HepG2 (cell line): ENCODE data around the gene SYNC. TPM values are rescaled to one million over a fixed set of nuclear protein-coding genes. Genes with fewer than 3 reads are reported as not detected.

ENCODE experiments used
- ATAC-seq: fragments of 200-7000 bp; cut with Tn5 transposase; 3 replicates; pipeline ENCODE4 v1.9.1; 2020; ENCODE audit warnings: mild to moderate bottlenecking, moderate library complexity
- BruUV-seq: library from RNA; stranded (reverse); fragments of 400-500 nt; replicated peaks from 2 replicates; lab custom pipeline; 2021; lab: Mats Ljungman, UMichigan
- CTCF ChIA-PET: fragments of 300-600 bp; formaldehyde crosslinking; extraction: SDS; loops from one replicate; lab custom pipeline; 2021; ENCODE audit warnings: low total read pairs, inconsistent platforms, low intra/inter-chr PET ratio; lab: Yijun Ruan, JAX
- POLR2A ChIA-PET: fragments of 350-600 bp; sonication (Branson Sonifier 250); formaldehyde crosslinking; loops from one replicate; lab custom pipeline; 2020; ENCODE audit warnings: antibody characterized with exemption, inconsistent platforms; lab: Yijun Ruan, JAX
- DNase-seq: peaks from one replicate; pipeline ENCODE4 v3.0.0-alpha.2; 2015; ENCODE audit warnings: low spot score
- FAIRE-seq: peaks from 3 replicates; lab custom pipeline; 2011; peaks lifted over from hg19 to GRCh38; lab: Jason Lieb, UNC
- H2AFZ ChIP-seq: one replicate; pipeline ENCODE4 v1.6.1; 2011; ENCODE audit warnings: low read length, inconsistent platforms
- H3K27ac ChIP-seq: fragments of 300-600 bp; 3 replicates; pipeline ENCODE4 v1.8.0; 2011; ENCODE audit warnings: mixed run types, mild to moderate bottlenecking, mixed read lengths, low read length, inconsistent platforms; ENCODE audit not compliant: insufficient read depth; ENCODE audit errors: extremely low read length
- H3K27me3 ChIP-seq, 2 experiments: fragments of 200-600 bp in 1 of 2; 2 replicates in 1 of 2; 3 replicates in 1 of 2; pipeline versions ENCODE4 v1.6.0 to v1.8.0; 2011; ENCODE audit warnings: low read length in 2 of 2, mild to moderate bottlenecking in 2 of 2, moderate library complexity in 2 of 2, inconsistent platforms in 1 of 2; ENCODE audit not compliant: insufficient read depth in 2 of 2, control insufficient read depth in 1 of 2
- H3K36me3 ChIP-seq, 2 experiments: fragments of 200-600 bp in 1 of 2; replicated peaks in 1 of 2; 2 replicates in 1 of 2; 3 replicates in 1 of 2; pipeline versions ENCODE4 v1.5.1 to v1.8.0; 2011; ENCODE audit warnings: low read length in 2 of 2, inconsistent platforms in 1 of 2; ENCODE audit not compliant: insufficient read depth in 2 of 2, control insufficient read depth in 1 of 2
- H3K4me1 ChIP-seq: 2 replicates; pipeline ENCODE4 v1.5.1; 2012; ENCODE audit warnings: low read length, inconsistent platforms; ENCODE audit not compliant: insufficient read depth
- H3K4me2 ChIP-seq: 2 replicates; pipeline ENCODE4 v1.6.0; 2011; ENCODE audit warnings: low read depth, low read length, inconsistent platforms
- H3K4me3 ChIP-seq, 3 experiments: fragments of 200-600 bp in 1 of 3; sonication (generic), shearing (Covaris generic) in 1 of 3; replicated peaks in 1 of 3; 2 replicates each; pipeline ENCODE4 v1.5.1; 2011 to 2016; ENCODE audit warnings: low read length in 3 of 3, inconsistent platforms in 2 of 3, low read depth in 2 of 3, mild to moderate bottlenecking in 2 of 3, control low read depth in 1 of 3, mixed read lengths in 1 of 3; ENCODE audit not compliant: insufficient read depth in 1 of 3
- H3K79me2 ChIP-seq: one replicate; pipeline ENCODE4 v1.6.1; 2011; ENCODE audit warnings: low read length, inconsistent platforms; ENCODE audit not compliant: insufficient read depth
- H3K9ac ChIP-seq: 2 replicates; pipeline ENCODE4 v1.6.0; 2011; ENCODE audit warnings: mild to moderate bottlenecking, low read depth, low read length, inconsistent platforms; ENCODE audit not compliant: insufficient read depth
- H3K9me3 ChIP-seq: 2 replicates; pipeline ENCODE4 v1.5.1; 2012; ENCODE audit warnings: mild to moderate bottlenecking, low read length
- H4K20me1 ChIP-seq: 2 replicates; pipeline ENCODE4 v1.6.0; 2011; ENCODE audit warnings: inconsistent platforms, mild to moderate bottlenecking, low read length, moderate library complexity; ENCODE audit not compliant: insufficient read depth
- ATM ChIP-seq: fragments of 450-650 bp; IDR thresholded peaks from 2 replicates; pipeline ENCODE4 v1.7.1; 2017; ENCODE audit warnings: mild to moderate bottlenecking, borderline replicate concordance
- ETV6 ChIP-seq: sonication (generic); formaldehyde crosslinking; conservative IDR thresholded peaks from 2 replicates; pipeline ENCODE4 v1.4.0; 2020; ENCODE audit warnings: missing genetic modification reagents
- GFI1 ChIP-seq: sonication (generic); formaldehyde crosslinking; IDR thresholded peaks from 2 replicates; pipeline ENCODE4 v1.5.0; 2020; ENCODE audit warnings: missing genetic modification reagents, mild to moderate bottlenecking, borderline replicate concordance
- IKZF4 ChIP-seq: sonication (generic); formaldehyde crosslinking; IDR thresholded peaks from 2 replicates; pipeline ENCODE4 v1.5.1; 2020; ENCODE audit warnings: borderline replicate concordance, mild to moderate bottlenecking, low read depth, missing genetic modification reagents; ENCODE audit errors: not compliant biosample characterization
- KLF12 ChIP-seq: sonication (generic); formaldehyde crosslinking; IDR thresholded peaks from 2 replicates; pipeline ENCODE4 v1.4.0; 2020; ENCODE audit warnings: missing genetic modification reagents, borderline replicate concordance
- RBAK ChIP-seq: sonication (generic); formaldehyde crosslinking; IDR thresholded peaks from 2 replicates; pipeline ENCODE4 v1.5.1; 2020; ENCODE audit warnings: mild to moderate bottlenecking, missing genetic modification reagents
- SKI ChIP-seq: fragments of 450-650 bp; IDR thresholded peaks from one replicate; pipeline ENCODE4 v1.6.1; 2018; ENCODE audit warnings: mild to moderate bottlenecking; ENCODE audit not compliant: partially characterized antibody
- TCF7L2 ChIP-seq: IDR thresholded peaks from 2 replicates; pipeline ENCODE4 v1.6.1; 2011; ENCODE audit warnings: mild to moderate bottlenecking, low read depth, low read length, moderate library complexity
- YY1 ChIP-seq: IDR thresholded peaks from 2 replicates; pipeline ENCODE4 v1.6.1; 2011; ENCODE audit warnings: low read length, low read depth, moderate library complexity, mild to moderate bottlenecking; ENCODE audit not compliant: insufficient read depth, insufficient replicate concordance
- ZBTB7B ChIP-seq: sonication (generic); formaldehyde crosslinking; IDR thresholded peaks from 2 replicates; pipeline ENCODE4 v1.4.0; 2020; ENCODE audit warnings: missing genetic modification reagents
- ZFP36 ChIP-seq: fragments of 150-350 bp; IDR thresholded peaks from 2 replicates; pipeline ENCODE4 v1.6.1; 2018; ENCODE audit warnings: borderline replicate concordance, low read length, low read depth; ENCODE audit not compliant: partially characterized antibody
- ZNF138 ChIP-seq: sonication (generic); formaldehyde crosslinking; IDR thresholded peaks from 2 replicates; pipeline ENCODE4 v1.5.0; 2020; ENCODE audit warnings: mild to moderate bottlenecking, low read depth, missing genetic modification reagents
- WGBS: methylation state at CpG from one replicate; pipeline ENCODE4 v1.1.6; 2017; ENCODE audit warnings: low lambda C conversion rate; 5-methylcytosine and 5-hydroxymethylcytosine counted together
- in situ Hi-C: cut with HindIII; loops from 2 replicates; pipeline ENCODE4 v1.10.0; 2017; ENCODE audit warnings: low pct_unique_long_range_greater_than_20kb; ENCODE audit not compliant: extremely low pct_ligation_motif_present
- intact Hi-C: fragments of 100-400 bp; cut with micrococcal nuclease; formaldehyde crosslinking; loops from one replicate; pipeline ENCODE4 v1.10.0; 2022; ENCODE audit not compliant: unreplicated experiment
- polyA plus RNA-seq, 8 experiments: library from polyadenylated mRNA; depleted of rRNA in 3 of 8; stranded (reverse) in 7 of 8; unstranded in 1 of 8; fragments of >200 nt; fragmentation: Illumina TruSeq in 4 of 8; extraction: Trizol in 4 of 8; gene quantifications; 2 replicates each; pipeline versions ENCODE4 v1.2.1 to v1.2.3, GENCODE V29; 2011 to 2016; ENCODE audit warnings: low read depth in 4 of 8, missing spikeins in 1 of 8, mixed read lengths in 1 of 8; ENCODE audit not compliant: insufficient read depth in 1 of 8
- total RNA-seq, 5 experiments: library from RNA; depleted of rRNA; stranded (reverse); fragments of >200 nt; fragmentation: Illumina TruSeq; extraction: Trizol; gene quantifications; 2 replicates each; pipeline ENCODE4 v1.2.3, GENCODE V29; 2016; ENCODE audit warnings: low read depth in 1 of 5
- TF ChIP-seq, protein P1 (sequence below): sonication (generic); formaldehyde crosslinking; IDR thresholded peaks from 2 replicates; pipeline ENCODE4 v1.4.0; 2020; ENCODE audit warnings: missing genetic modification reagents; ENCODE audit errors: not compliant biosample characterization

Gene SYNC
- total and polyA plus RNA-seq, 2 of the 13 experiments (the other 11 are each of a cell fraction or from before 2014, with no cell fraction given): 2.4 to 5.4 TPM

DNA sequence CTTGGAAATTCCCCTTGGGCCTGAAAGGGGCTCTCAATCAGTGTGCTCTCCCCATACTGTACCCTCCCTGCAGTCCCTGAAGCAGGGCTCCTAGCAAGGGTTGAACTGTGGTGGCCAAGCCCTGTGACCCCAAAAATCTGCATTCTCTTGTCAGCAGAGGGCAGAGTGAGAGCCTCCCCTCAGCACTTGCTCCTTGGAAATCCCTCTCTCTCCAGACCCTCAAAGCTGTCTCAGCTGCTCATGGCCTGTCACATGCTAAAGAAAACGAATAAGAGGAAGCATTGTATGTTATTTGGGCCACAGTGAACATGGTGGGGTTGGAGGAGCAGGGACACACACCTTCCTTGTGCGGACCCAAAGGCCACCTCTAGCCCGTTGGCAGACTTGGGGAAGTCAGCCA is 47.2 kb upstream of the SYNC start:
- ChIA-PET POLR2A (interaction anchor here (0.7 to 1.1 kb wide), 2 partner anchors 11 to 21 kb away, joined by 3 to 4 read pairs; no protein-coding TSS in a partner anchor), CTCF (no interaction called here)
- Histone ChIP-seq H2AFZ (no peak overlapping the region), H3K79me2 (peaks cover 19% of the 10 kb centered on the region), H4K20me1 (no peaks in the 10 kb centered on the region), H3K27me3 (no peaks in the 10 kb centered on the region), H3K27ac (no peak overlapping the region), H3K36me3 (peaks cover 3 to 7% of the 10 kb centered on the region in 2 experiments; a peak in 2 of 5 replicates), H3K4me2 (no peak overlapping the region), H3K4me3 (no peak overlapping the region), H3K9ac (no peak overlapping the region), H3K4me1 (peaks cover 11% of the 10 kb centered on the region), H3K9me3 (no peaks in the 10 kb centered on the region)
- in situ Hi-C loops: no loop called here
- no peak for TF ChIP-seq ETV6 (CRISPR knock-in tag)
- no peak for TF ChIP-seq ATM
- no peak for TF ChIP-seq ZBTB7B (CRISPR knock-in tag)
- no peak for TF ChIP-seq ZFP36
- TF ChIP-seq ZNF138 (CRISPR knock-in tag): no peak
- TF ChIP-seq SKI: no peak
- TF ChIP-seq KLF12 (CRISPR knock-in tag): no peak
- no peak for TF ChIP-seq TCF7L2
- TF ChIP-seq, protein P1, sequence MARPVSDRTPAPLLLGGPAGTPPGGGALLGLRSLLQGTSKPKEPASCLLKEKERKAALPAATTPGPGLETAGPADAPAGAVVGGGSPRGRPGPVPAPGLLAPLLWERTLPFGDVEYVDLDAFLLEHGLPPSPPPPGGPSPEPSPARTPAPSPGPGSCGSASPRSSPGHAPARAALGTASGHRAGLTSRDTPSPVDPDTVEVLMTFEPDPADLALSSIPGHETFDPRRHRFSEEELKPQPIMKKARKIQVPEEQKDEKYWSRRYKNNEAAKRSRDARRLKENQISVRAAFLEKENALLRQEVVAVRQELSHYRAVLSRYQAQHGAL (CRISPR knock-in tag): no peak
- TF ChIP-seq RBAK: no peak
- no peak for TF ChIP-seq IKZF4 (CRISPR knock-in tag)
- TF ChIP-seq GFI1 (CRISPR knock-in tag): no peak
- TF ChIP-seq YY1: no peak
- intact Hi-C loops: no loop called here
- no TSS peak for BruUV-seq
- ATAC-seq: no peak
- DNase-seq: no peak
- no peak for FAIRE-seq
- no CpG with 5 or more reads among the region's 3 CpGs for WGBS
